Endothelial cell of umbilical vein (primary cell): ENCODE measurements around the gene SYTL4. TPM values are rescaled to one million over a fixed set of nuclear protein-coding genes. Genes with fewer than 3 reads are reported as not detected.
A peak's percentile ranks its signal among the peaks of the same experiment; 100 is the strongest.
"Not testable (repeated sequence)": the region's sequence is repeated elsewhere in the genome, so short reads cannot be mapped to it uniquely, and the experiment has no call there.

Experiments
- BruUV-seq: library from RNA; stranded (reverse); fragments of 400-500 nt; replicated peaks from 2 replicates; lab custom pipeline; 2021; lab: Mats Ljungman, UMichigan
- CTCF ChIA-PET: fragments of 300-600, 350-600 bp; sonication (Branson Sonifier 250); formaldehyde crosslinking; loops from one replicate; lab custom pipeline; 2021; ENCODE audit warnings: antibody characterized with exemption, inconsistent platforms; lab: Charles Lee
- POLR2A ChIA-PET: fragments of 300-600, 350-600 bp; sonication (Branson Sonifier 250); formaldehyde crosslinking; loops from one replicate; lab custom pipeline; 2021; ENCODE audit warnings: antibody characterized with exemption, inconsistent platforms; lab: Charles Lee
- DNase-seq: peaks from one replicate; pipeline ENCODE4 v3.0.0-alpha.2; 2011; ENCODE audit warnings: low read depth, low spot score
- FAIRE-seq: peaks from 2 replicates; lab custom pipeline; 2011; peaks lifted over from hg19 to GRCh38; lab: Jason Lieb, UNC
- H2AFZ ChIP-seq: 2 replicates; pipeline ENCODE4 v1.6.0; 2012; ENCODE audit warnings: low read depth, low read length, control low read depth, inconsistent platforms
- H3K27ac ChIP-seq: 2 replicates; pipeline ENCODE4 v1.5.1; 2011; ENCODE audit warnings: low read depth, mild to moderate bottlenecking, control low read depth, low read length, moderate library complexity; ENCODE audit not compliant: insufficient read depth
- H3K27me3 ChIP-seq, 2 experiments: 2 replicates each; pipeline versions ENCODE4 v1.6.0 to v1.6.1; 2011; ENCODE audit warnings: low read length in 2 of 2, mixed read lengths in 1 of 2; ENCODE audit not compliant: control insufficient read depth in 2 of 2, insufficient read depth in 2 of 2
- H3K36me3 ChIP-seq, 2 experiments: 2 replicates in 1 of 2; 3 replicates in 1 of 2; pipeline ENCODE4 v1.5.1; 2011; ENCODE audit warnings: low read length in 2 of 2, mild to moderate bottlenecking in 1 of 2, moderate library complexity in 1 of 2; ENCODE audit not compliant: control insufficient read depth in 2 of 2, insufficient read depth in 2 of 2; ENCODE audit errors: extremely low read depth in 1 of 2
- H3K4me1 ChIP-seq: 3 replicates; pipeline ENCODE4 v1.5.1; 2011; ENCODE audit warnings: mild to moderate bottlenecking, low read length; ENCODE audit not compliant: control insufficient read depth, insufficient read depth; ENCODE audit errors: extremely low read depth
- H3K4me2 ChIP-seq: 2 replicates; pipeline ENCODE4 v1.6.1; 2011; ENCODE audit warnings: low read length, control low read depth, mixed read lengths; ENCODE audit not compliant: insufficient read depth
- H3K4me3 ChIP-seq, 3 experiments: fragments of 200-600 bp in 1 of 3; sonication (generic), shearing (Covaris generic) in 1 of 3; replicated peaks in 1 of 3; 2 replicates each; pipeline ENCODE4 v1.5.1; 2011 to 2016; ENCODE audit warnings: control low read depth in 3 of 3, low read length in 3 of 3, mild to moderate bottlenecking in 2 of 3, inconsistent platforms in 1 of 3, low read depth in 1 of 3, moderate library complexity in 1 of 3; ENCODE audit not compliant: insufficient read depth in 1 of 3
- H3K79me2 ChIP-seq: 2 replicates; pipeline ENCODE4 v1.6.0; 2012; ENCODE audit warnings: low read length, inconsistent platforms; ENCODE audit not compliant: control insufficient read depth, insufficient read depth
- H3K9ac ChIP-seq: replicated peaks from 2 replicates; pipeline ENCODE3; 2011; ENCODE audit warnings: low read length, control low read depth; ENCODE audit not compliant: insufficient read depth; ENCODE audit errors: extremely low read depth
- H3K9me1 ChIP-seq: replicated peaks from 3 replicates; pipeline ENCODE4 v1.6.0; 2011; ENCODE audit warnings: mild to moderate bottlenecking, low read length; ENCODE audit not compliant: control insufficient read depth, insufficient read depth; ENCODE audit errors: extremely low read depth
- H3K9me3 ChIP-seq: replicated peaks from 2 replicates; pipeline ENCODE4 v1.5.1; 2012; ENCODE audit warnings: low read length, inconsistent platforms; ENCODE audit not compliant: control insufficient read depth, insufficient read depth
- H4K20me1 ChIP-seq: replicated peaks from 2 replicates; pipeline ENCODE3; 2011; ENCODE audit warnings: mild to moderate bottlenecking, low read length; ENCODE audit not compliant: control insufficient read depth, insufficient read depth; ENCODE audit errors: extremely low read depth
- FOS ChIP-seq: IDR thresholded peaks from 2 replicates; pipeline ENCODE4 v1.6.1; 2011; ENCODE audit warnings: mild to moderate bottlenecking, low read length, moderate library complexity, borderline replicate concordance; ENCODE audit not compliant: insufficient read depth
- GATA2 ChIP-seq: IDR thresholded peaks from 2 replicates; pipeline ENCODE4 v1.7.0; 2011; ENCODE audit warnings: low read depth, mild to moderate bottlenecking, moderate library complexity, mixed read lengths, low read length; ENCODE audit not compliant: insufficient read length, insufficient read depth
- dilution Hi-C: fragments of 300-500 bp; cut with MboI; formaldehyde crosslinking; loops from one replicate; pipeline ENCODE4 v1.15.0; 2019; ENCODE audit warnings: low sequenced_read_pairs; ENCODE audit not compliant: extremely low pct_ligation_motif_present
- intact Hi-C: fragments of 100-400 bp; cut with micrococcal nuclease; formaldehyde crosslinking; loops from one replicate; pipeline ENCODE4 v1.10.0; 2022
- polyA plus RNA-seq, 4 experiments: library from polyadenylated mRNA; depleted of rRNA in 3 of 4; stranded (reverse) in 3 of 4; unstranded in 1 of 4; fragments of >200 nt; gene quantifications; 2 replicates each; pipeline versions ENCODE4 v1.2.1 to v1.2.3, GENCODE V29; 2011 to 2012; ENCODE audit warnings: missing spikeins in 1 of 4
- total RNA-seq: library from RNA; stranded (reverse); gene quantifications from 2 replicates; pipeline ENCODE4 v1.2.3, GENCODE V29; 2021

Gene SYTL4
- total and polyA plus RNA-seq, 2 donors (not counting 3 experiments of a cell fraction or from before 2014, with no cell fraction given) = 25.6 to 44.1 TPM

GRCh38 chrX:100743009-100743607 is 11.2 kb upstream of the SYTL4 start:
- Histone ChIP-seq H3K4me1 (peaks cover 36% of the 10 kb centered on the region), H3K27ac (peak overlapping the region; percentile 51), H2AFZ (peak overlapping the region; percentile 54), H3K9me3 (no peaks in the 10 kb centered on the region), H3K4me2 (peak overlapping the region; percentile 24), H3K79me2 (no peaks in the 10 kb centered on the region), H3K9me1 (no peaks in the 10 kb centered on the region), H3K9ac (no peak overlapping the region), H3K36me3 (no peaks in the 10 kb centered on the region), H3K4me3 (no peak overlapping the region), H3K27me3 (no peaks in the 10 kb centered on the region), H4K20me1 (no peaks in the 10 kb centered on the region)
- FAIRE-seq (peak; percentile 80), DNase-seq (peak; percentile 76)
- POLR2A ChIA-PET = interaction anchor here (1.4 kb wide), 1 partner anchor 11 kb away, joined by 3 read pairs; the partner anchor contains the start of gene SYTL4
- dilution Hi-C loops = no loop called here
- TF ChIP-seq GATA2 (peak; percentile 64), FOS (no peak)
- CTCF ChIA-PET = interaction anchor here (1.6 to 1.7 kb wide), 2 partner anchors 26 to 58 kb away, joined by 5 to 12 read pairs; no protein-coding TSS in a partner anchor
- no TSS peak for BruUV-seq
- intact Hi-C loops = no loop called here

DNA sequence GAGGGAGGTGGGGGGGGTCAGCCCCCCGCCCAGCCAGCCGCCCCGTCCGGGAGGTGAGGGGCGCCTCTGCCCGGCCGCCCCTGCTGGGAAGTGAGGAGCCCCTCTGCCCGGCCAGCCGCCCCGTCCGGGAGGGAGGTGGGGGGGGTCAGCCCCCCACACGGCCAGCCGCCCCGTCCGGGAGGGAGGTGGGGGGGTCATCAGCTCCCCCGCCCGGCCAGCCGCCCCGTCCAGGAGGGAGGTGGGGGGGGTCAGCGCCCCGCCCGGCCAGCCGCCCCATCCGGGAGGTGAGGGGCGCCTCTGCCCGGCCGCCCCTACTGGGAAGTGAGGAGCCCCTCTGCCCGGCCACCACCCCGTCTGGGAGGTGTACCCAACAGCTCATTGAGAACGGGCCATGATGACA is 7.9 kb downstream of the SYTL4 start:
- H3K9me3 ChIP-seq, POLR2A ChIA-PET, H2AFZ ChIP-seq, CTCF ChIA-PET, H3K4me2 ChIP-seq, H3K4me3 ChIP-seq, H3K9me1 ChIP-seq, intact Hi-C loops, H3K9ac ChIP-seq, DNase-seq, FAIRE-seq, H3K4me1 ChIP-seq, BruUV-seq, H4K20me1 ChIP-seq, dilution Hi-C loops, H3K27ac ChIP-seq, H3K27me3 ChIP-seq, H3K36me3 ChIP-seq: not testable (repeated sequence)
- H3K79me2 ChIP-seq = peaks cover 31% of the 10 kb centered on the region
